HCT116 (cell line): ENCODE data around the gene IL22RA1. TPM values are rescaled to one million over a fixed set of nuclear protein-coding genes. Genes with fewer than 3 reads are reported as not detected.

Source experiments
- ATAC-seq: fragments of 200-7000 bp; cut with Tn5 transposase; 2 replicates; pipeline ENCODE4 v1.9.1; 2020; ENCODE audit warnings: mild to moderate bottlenecking, moderate library complexity
- BruUV-seq: library from RNA; stranded (reverse); fragments of 400-500 nt; replicated peaks from 2 replicates; lab custom pipeline; 2021; lab: Mats Ljungman, UMichigan
- CTCF ChIA-PET: fragments of 300-600 bp; sonication (Branson Sonifier 250); formaldehyde crosslinking; loops from one replicate; lab custom pipeline; 2021; ENCODE audit warnings: antibody characterized with exemption; lab: Charles Lee
- POLR2A ChIA-PET: fragments of 300-600, 350-600 bp; sonication (Branson Sonifier 250); formaldehyde crosslinking; loops from one replicate; lab custom pipeline; 2021; ENCODE audit warnings: antibody characterized with exemption; lab: Charles Lee
- RAD21 ChIA-PET, 2 experiments: fragments of 300-600 bp; sonication (Branson Sonifier 250); formaldehyde crosslinking; loops; one replicate each; lab custom pipeline; 2023; ENCODE audit warnings: low total read pairs in 2 of 2; ENCODE audit not compliant: uncharacterized antibody in 2 of 2, unreplicated experiment in 2 of 2, low non-redundant PET in 1 of 2; lab: Charles Lee
- DNase-seq: peaks from one replicate; pipeline ENCODE4 v3.0.0-alpha.2; 2010; ENCODE audit warnings: low read depth, low spot score
- H2AFZ ChIP-seq: fragments of 200-600 bp; shearing (Covaris generic), sonication (generic); 2 replicates; pipeline ENCODE4 v1.6.1; 2017; ENCODE audit warnings: low read depth, mixed run types, mixed read lengths, antibody characterized with exemption, low read length; ENCODE audit not compliant: poor library complexity, severe bottlenecking
- H3K27ac ChIP-seq: 2 replicates; pipeline ENCODE4 v1.5.1; 2012; ENCODE audit warnings: low read depth, low read length
- H3K27me3 ChIP-seq: fragments of 200-600 bp; sonication (generic); 2 replicates; pipeline ENCODE4 v1.6.1; 2016; ENCODE audit warnings: mixed run types, low read length, mixed read lengths; ENCODE audit not compliant: insufficient read depth
- H3K36me3 ChIP-seq, 2 experiments: fragments of 200-500 bp in 1 of 2; fragments of 200-600 bp in 1 of 2; sonication (Bioruptor generic) in 1 of 2; sonication (generic) in 1 of 2; 2 replicates each; pipeline versions ENCODE4 v1.5.1 to v1.6.1; 2014 to 2016; ENCODE audit warnings: low read length in 2 of 2, inconsistent platforms in 1 of 2, mixed read lengths in 1 of 2, mixed run types in 1 of 2; ENCODE audit not compliant: insufficient read depth in 2 of 2, control insufficient read depth in 1 of 2
- H3K4me1 ChIP-seq, 2 experiments: fragments of 200-600 bp in 1 of 2; sonication (generic) in 1 of 2; 2 replicates each; pipeline versions ENCODE4 v1.5.1 to v1.6.1; 2012 to 2017; ENCODE audit warnings: low read length in 2 of 2, inconsistent platforms in 1 of 2, mild to moderate bottlenecking in 1 of 2, mixed read lengths in 1 of 2, mixed run types in 1 of 2, moderate library complexity in 1 of 2; ENCODE audit not compliant: insufficient read depth in 2 of 2, control insufficient read depth in 1 of 2
- H3K4me2 ChIP-seq: fragments of 200-600 bp; sonication (generic); 2 replicates; pipeline ENCODE4 v1.6.1; 2017; ENCODE audit warnings: mixed run types, low read length, mixed read lengths
- H3K4me3 ChIP-seq, 2 experiments: fragments of 200-600 bp in 1 of 2; sonication (generic) in 1 of 2; replicated peaks in 1 of 2; 2 replicates each; pipeline ENCODE4 v1.5.1; 2011 to 2016; ENCODE audit warnings: low read length in 2 of 2, control low read depth in 1 of 2, low read depth in 1 of 2, mild to moderate bottlenecking in 1 of 2, mixed read lengths in 1 of 2, mixed run types in 1 of 2
- H3K79me2 ChIP-seq: fragments of 200-600 bp; sonication (generic); 2 replicates; pipeline ENCODE4 v1.6.1; 2017; ENCODE audit warnings: mild to moderate bottlenecking, mixed run types, low read length, moderate library complexity, mixed read lengths; ENCODE audit not compliant: insufficient read depth
- H3K9ac ChIP-seq: fragments of 200-600 bp; sonication (generic); 2 replicates; pipeline ENCODE4 v1.6.1; 2016; ENCODE audit warnings: low read length, mixed read lengths
- H3K9me2 ChIP-seq: fragments of 200-600 bp; sonication (generic), shearing (Covaris generic); 2 replicates; pipeline ENCODE4 v1.6.1; 2017; ENCODE audit warnings: mixed run types, mild to moderate bottlenecking, moderate library complexity; ENCODE audit not compliant: insufficient read depth
- H3K9me3 ChIP-seq, 2 experiments: fragments of 200-500 bp in 1 of 2; fragments of 200-600 bp in 1 of 2; sonication (Bioruptor generic) in 1 of 2; sonication (generic) in 1 of 2; 2 replicates each; pipeline ENCODE4 v1.6.1; 2014 to 2017; ENCODE audit warnings: low read length in 2 of 2, mixed read lengths in 2 of 2, inconsistent platforms in 1 of 2, low read depth in 1 of 2, mild to moderate bottlenecking in 1 of 2, mixed run types in 1 of 2, moderate library complexity in 1 of 2; ENCODE audit not compliant: control insufficient read depth in 1 of 2, insufficient read depth in 1 of 2
- H4K20me1 ChIP-seq: fragments of 200-600 bp; sonication (generic), shearing (Covaris generic); 2 replicates; pipeline ENCODE4 v1.6.1; 2017; ENCODE audit warnings: mixed run types, mild to moderate bottlenecking, moderate library complexity; ENCODE audit not compliant: insufficient read depth
- ELF1 ChIP-seq: IDR thresholded peaks from 2 replicates; pipeline ENCODE4 v1.6.1; 2012; ENCODE audit warnings: low read depth, borderline replicate concordance
- EZH2 ChIP-seq: fragments of 200-600 bp; sonication (generic); IDR thresholded peaks from 2 replicates; pipeline ENCODE4 v1.6.1; 2017; ENCODE audit warnings: antibody characterized with exemption, mixed run types
- EZH2phosphoT487 ChIP-seq: fragments of 200-600 bp; IDR thresholded peaks from 2 replicates; pipeline ENCODE4 v1.6.1; 2018; ENCODE audit warnings: antibody characterized with exemption, borderline replicate concordance
- JUND ChIP-seq: IDR thresholded peaks from 2 replicates; pipeline ENCODE4 v1.6.1; 2012
- POLR2A ChIP-seq: IDR thresholded peaks from 2 replicates; pipeline ENCODE4 v1.7.0; 2011; ENCODE audit warnings: borderline replicate concordance; ENCODE audit not compliant: insufficient read depth, insufficient read length; ENCODE audit errors: extremely low read depth
- POLR2AphosphoS5 ChIP-seq: IDR thresholded peaks from 2 replicates; pipeline ENCODE4 v1.6.1; 2011; ENCODE audit warnings: mild to moderate bottlenecking, low read depth, low read length, moderate library complexity
- RAD21 ChIP-seq: IDR thresholded peaks from 2 replicates; pipeline ENCODE4 v1.6.1; 2012; ENCODE audit warnings: low read depth, mild to moderate bottlenecking
- SIN3A ChIP-seq: IDR thresholded peaks from 2 replicates; pipeline ENCODE4 v1.6.1; 2012; ENCODE audit warnings: low read depth
- SP1 ChIP-seq: IDR thresholded peaks from 2 replicates; pipeline ENCODE4 v1.6.1; 2012; ENCODE audit warnings: low read depth
- SRF ChIP-seq: IDR thresholded peaks from 2 replicates; pipeline ENCODE4 v1.6.1; 2012; ENCODE audit warnings: low read depth
- YY1 ChIP-seq: IDR thresholded peaks from 2 replicates; pipeline ENCODE4 v1.6.1; 2011; ENCODE audit warnings: low read length, low read depth, moderate library complexity, mild to moderate bottlenecking; ENCODE audit not compliant: insufficient replicate concordance; ENCODE audit errors: extremely low read depth
- ZFX ChIP-seq: fragments of 450-650 bp; IDR thresholded peaks from 2 replicates; pipeline ENCODE4 v1.6.1; 2017
- ZNF274 ChIP-seq: fragments of 200-500 bp; sonication (Bioruptor generic); IDR thresholded peaks from 2 replicates; pipeline ENCODE4 v1.6.1; 2014; ENCODE audit warnings: mild to moderate bottlenecking, low read depth, low read length, inconsistent platforms
- intact Hi-C: fragments of 100-400 bp; cut with micrococcal nuclease; formaldehyde crosslinking; loops from 2 replicates; pipeline ENCODE4 v1.10.0; 2022
- total RNA-seq: library from RNA; stranded (reverse); gene quantifications from one replicate; pipeline ENCODE4 v1.2.1, GENCODE V29; 2021; ENCODE audit not compliant: unreplicated experiment
- TF ChIP-seq, protein P1 (sequence below): IDR thresholded peaks from 2 replicates; pipeline ENCODE4 v1.6.1; 2012
- TF ChIP-seq, protein P2 (sequence below): IDR thresholded peaks from 2 replicates; pipeline ENCODE4 v1.6.1; 2012
- TF ChIP-seq, protein P3 (sequence below), 3 experiments: fragments of 200-600 bp in 1 of 3; sonication (generic) in 1 of 3; IDR thresholded peaks in 2 of 3; conservative IDR thresholded peaks in 1 of 3; 2 replicates each; pipeline ENCODE4 v1.5.1; 2012 to 2017; ENCODE audit warnings: low read depth in 2 of 3, low read length in 2 of 3, antibody characterized with exemption in 1 of 3, borderline replicate concordance in 1 of 3, control low read depth in 1 of 3, mild to moderate bottlenecking in 1 of 3, mixed read lengths in 1 of 3, mixed run types in 1 of 3, moderate library complexity in 1 of 3; ENCODE audit not compliant: insufficient read depth in 1 of 3

IL22RA1 gene
- total RNA-seq, 1 experiment from 2014 or later: 2.1 TPM

DNA sequence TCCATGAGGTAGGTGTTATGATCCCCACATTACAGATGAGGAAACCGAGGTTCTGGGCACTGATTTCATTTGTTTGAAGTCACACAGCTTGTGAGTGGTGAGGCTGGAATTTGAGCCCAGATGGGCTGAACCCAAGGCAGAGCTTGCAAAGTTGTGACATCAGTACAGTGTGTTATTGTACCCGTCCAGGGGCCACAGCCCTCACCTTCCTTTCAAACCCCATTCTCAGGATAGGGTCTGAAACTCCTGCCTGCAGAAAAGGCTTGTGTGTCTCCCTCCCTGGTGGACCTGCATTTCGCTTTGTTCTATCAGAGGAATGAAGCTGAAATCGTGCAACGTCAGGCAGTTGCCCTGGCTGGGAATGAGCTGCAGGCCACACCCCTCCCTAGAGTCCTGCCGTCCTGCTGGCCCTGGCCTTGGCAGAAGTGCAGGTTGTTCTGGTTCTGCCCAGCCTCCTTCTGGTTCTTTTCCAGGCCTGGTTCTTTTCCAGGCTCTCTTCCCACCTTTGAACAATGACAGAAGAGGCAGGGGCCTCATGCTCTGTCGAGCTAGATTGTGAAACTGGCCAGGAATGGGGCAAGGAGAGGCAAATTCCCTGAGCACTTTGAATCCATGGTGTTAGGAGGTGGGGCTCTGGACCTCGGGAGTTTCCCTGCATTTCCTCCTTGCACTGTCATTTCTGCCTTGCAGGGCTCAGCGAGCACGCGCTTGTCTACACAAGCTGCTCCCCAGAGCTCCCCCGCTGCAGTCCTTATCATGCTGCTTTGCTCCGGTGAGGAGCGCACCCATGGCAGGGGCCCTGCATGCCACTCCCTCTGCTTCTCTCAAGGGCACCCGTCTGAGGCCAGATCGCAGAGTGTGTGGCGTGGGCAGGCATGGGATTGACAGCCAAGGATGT lies 22.8 kb downstream of the IL22RA1 start:
- Histone ChIP-seq H3K27me3 (no peaks in the 10 kb centered on the region), H3K4me2 (no peak overlapping the region), H3K9ac (no peak overlapping the region), H4K20me1 (no peaks in the 10 kb centered on the region), H3K9me2 (no peaks in the 10 kb centered on the region), H3K27ac (no peak overlapping the region), H3K79me2 (no peaks in the 10 kb centered on the region), H3K4me3 (no peak overlapping the region), H3K4me1 (peaks cover 5 to 18% of the 10 kb centered on the region in 2 experiments)
- ATAC-seq (no peak), DNase-seq (no peak)
- ChIA-PET CTCF (no interaction called here), RAD21 (no interaction called here)
- TF ChIP-seq, protein P1, sequence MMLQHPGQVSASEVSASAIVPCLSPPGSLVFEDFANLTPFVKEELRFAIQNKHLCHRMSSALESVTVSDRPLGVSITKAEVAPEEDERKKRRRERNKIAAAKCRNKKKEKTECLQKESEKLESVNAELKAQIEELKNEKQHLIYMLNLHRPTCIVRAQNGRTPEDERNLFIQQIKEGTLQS: no peak
- TF ChIP-seq ZNF274 (no peak), EZH2phosphoT487 (no peak), ELF1 (no peak), EZH2 (no peak), RAD21 (no peak), JUND (no peak), POLR2AphosphoS5 (no peak), SRF (no peak), SP1 (no peak), ZFX (no peak)
- TF ChIP-seq, all 23 proteins: peak for 0
- Histone ChIP-seq H3K9me3 (no peaks in the 10 kb centered on the region), H3K36me3 (no peaks in the 10 kb centered on the region), H2AFZ (no peak overlapping the region)
- BruUV-seq: no TSS peak
- POLR2A ChIA-PET: no interaction called here
- intact Hi-C loops: no loop called here

DNA sequence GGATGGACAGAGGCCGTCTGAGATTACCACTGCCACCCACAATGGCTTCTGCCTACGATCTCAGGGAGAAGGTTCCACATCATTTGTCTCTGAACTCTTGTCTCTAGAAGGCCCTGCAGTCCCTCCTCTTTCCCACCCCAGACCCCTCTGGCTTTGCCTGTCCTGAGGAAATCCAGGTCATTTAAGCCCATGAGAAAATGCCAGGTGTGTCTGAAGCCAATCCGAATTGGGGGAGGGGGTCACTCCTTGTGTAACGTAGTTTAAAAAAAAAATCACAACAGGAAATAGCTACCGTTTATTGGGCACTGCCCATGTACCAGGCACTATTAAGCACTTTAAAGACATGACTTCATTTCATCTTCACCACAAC lies 23.5 kb downstream of the IL22RA1 start:
- CTCF ChIA-PET: no interaction called here
- Histone ChIP-seq H3K4me2 (no peak overlapping the region), H3K9me2 (no peaks in the 10 kb centered on the region), H3K9ac (no peak overlapping the region), H3K9me3 (no peaks in the 10 kb centered on the region), H2AFZ (no peak overlapping the region), H4K20me1 (no peaks in the 10 kb centered on the region), H3K4me3 (no peak overlapping the region), H3K36me3 (no peaks in the 10 kb centered on the region), H3K79me2 (no peaks in the 10 kb centered on the region), H3K27ac (no peak overlapping the region), H3K27me3 (no peaks in the 10 kb centered on the region), H3K4me1 (peaks cover 5 to 18% of the 10 kb centered on the region in 2 experiments)
- RAD21 ChIA-PET: no interaction called here
- ATAC-seq: no peak
- no peak for TF ChIP-seq YY1
- TF ChIP-seq, protein P2, sequence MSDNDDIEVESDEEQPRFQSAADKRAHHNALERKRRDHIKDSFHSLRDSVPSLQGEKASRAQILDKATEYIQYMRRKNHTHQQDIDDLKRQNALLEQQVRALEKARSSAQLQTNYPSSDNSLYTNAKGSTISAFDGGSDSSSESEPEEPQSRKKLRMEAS: no peak
- TF ChIP-seq POLR2A: no peak
- no peak for TF ChIP-seq EZH2phosphoT487
- TF ChIP-seq, protein P3, sequence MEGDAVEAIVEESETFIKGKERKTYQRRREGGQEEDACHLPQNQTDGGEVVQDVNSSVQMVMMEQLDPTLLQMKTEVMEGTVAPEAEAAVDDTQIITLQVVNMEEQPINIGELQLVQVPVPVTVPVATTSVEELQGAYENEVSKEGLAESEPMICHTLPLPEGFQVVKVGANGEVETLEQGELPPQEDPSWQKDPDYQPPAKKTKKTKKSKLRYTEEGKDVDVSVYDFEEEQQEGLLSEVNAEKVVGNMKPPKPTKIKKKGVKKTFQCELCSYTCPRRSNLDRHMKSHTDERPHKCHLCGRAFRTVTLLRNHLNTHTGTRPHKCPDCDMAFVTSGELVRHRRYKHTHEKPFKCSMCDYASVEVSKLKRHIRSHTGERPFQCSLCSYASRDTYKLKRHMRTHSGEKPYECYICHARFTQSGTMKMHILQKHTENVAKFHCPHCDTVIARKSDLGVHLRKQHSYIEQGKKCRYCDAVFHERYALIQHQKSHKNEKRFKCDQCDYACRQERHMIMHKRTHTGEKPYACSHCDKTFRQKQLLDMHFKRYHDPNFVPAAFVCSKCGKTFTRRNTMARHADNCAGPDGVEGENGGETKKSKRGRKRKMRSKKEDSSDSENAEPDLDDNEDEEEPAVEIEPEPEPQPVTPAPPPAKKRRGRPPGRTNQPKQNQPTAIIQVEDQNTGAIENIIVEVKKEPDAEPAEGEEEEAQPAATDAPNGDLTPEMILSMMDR (IDR thresholded peaks at IDR 0.05 in 2 of 3, conservative IDR thresholded peaks at IDR 0.05 in 1 of 3; ENCODE audit: borderline replicate concordance in 1 of 3, insufficient read depth in 1 of 3, low read depth in 2 of 3, low read length in 2 of 3): no peak
- TF ChIP-seq SIN3A: no peak
- no peak for TF ChIP-seq JUND
- POLR2A ChIA-PET: no interaction called here
- BruUV-seq: no TSS peak
- DNase-seq: no peak
- intact Hi-C loops: no loop called here
